NK-92 treated with Interleukin-12 subunit alpha and Interleukin-12 subunit beta, amount 100 ng/mL, for 24 hours (cell line): ENCODE results near the gene VAV2.
"Not testable (repeated sequence)": the region's sequence is repeated elsewhere in the genome, so short reads cannot be mapped to it uniquely, and the experiment has no call there.

Experiments
- DNase-seq: peaks from one replicate; lab custom pipeline; 2025; lab: John Stamatoyannopoulos, UW

The VAV2 gene

DNA sequence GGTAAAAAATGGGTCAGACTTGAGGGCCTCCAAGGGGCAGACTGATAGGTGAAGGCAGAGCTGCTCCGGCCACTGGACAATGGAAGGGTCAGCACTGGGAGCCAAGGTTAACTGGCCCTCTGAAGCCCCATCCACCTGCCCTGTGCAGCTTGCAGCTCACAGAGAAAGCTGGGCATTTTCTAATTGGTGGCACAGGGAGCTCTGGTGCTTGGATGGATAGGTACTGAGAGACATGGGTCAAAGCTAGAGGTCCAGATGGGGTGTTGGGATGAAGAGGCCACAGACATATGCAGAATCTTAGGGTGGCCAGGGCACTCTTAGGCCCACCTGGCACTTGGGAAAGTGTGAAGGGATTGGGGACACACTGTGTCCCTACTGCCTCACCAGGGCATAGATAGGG, 224.5 kb downstream of the VAV2 start:
- no peak for DNase-seq

DNA sequence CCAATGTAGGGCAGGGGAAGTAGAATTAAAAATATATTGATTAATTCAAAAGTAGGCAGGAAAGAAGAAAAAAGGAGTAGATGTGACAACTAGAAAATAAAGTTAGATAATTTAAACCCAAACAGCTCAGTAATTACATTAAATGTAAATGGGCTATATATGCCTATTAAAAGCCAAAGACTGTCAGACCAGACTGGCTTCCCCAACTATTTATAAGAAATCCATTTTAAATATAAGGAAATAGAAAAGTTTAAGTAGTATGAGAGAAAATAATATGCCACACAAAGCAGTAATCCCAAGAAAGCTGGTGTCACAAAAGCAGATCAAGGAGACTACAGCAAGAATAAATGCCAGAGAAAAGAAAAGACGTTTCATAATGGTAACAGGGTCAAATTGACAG, 225.1 kb downstream of the VAV2 start:
- DNase-seq: no peak

DNA sequence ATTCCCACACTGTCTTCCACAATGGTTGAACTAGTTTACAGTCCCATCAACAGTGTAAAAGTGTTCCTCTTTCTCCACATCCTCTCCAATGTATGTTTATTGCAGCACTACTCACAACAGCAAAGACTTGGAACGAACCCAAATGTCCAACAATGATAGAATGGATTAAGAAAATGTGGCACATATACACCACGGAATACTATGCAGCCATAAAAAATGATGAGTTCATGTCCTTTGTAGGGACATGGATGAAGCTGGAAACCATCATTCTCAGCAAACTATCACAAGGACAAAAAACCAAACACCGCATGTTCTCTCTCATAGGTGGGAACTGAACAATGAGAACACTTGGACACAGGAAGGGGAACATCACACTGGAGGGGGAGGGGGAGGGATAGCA, 225.9 kb downstream of the VAV2 start:
- not testable (repeated sequence) for DNase-seq

DNA sequence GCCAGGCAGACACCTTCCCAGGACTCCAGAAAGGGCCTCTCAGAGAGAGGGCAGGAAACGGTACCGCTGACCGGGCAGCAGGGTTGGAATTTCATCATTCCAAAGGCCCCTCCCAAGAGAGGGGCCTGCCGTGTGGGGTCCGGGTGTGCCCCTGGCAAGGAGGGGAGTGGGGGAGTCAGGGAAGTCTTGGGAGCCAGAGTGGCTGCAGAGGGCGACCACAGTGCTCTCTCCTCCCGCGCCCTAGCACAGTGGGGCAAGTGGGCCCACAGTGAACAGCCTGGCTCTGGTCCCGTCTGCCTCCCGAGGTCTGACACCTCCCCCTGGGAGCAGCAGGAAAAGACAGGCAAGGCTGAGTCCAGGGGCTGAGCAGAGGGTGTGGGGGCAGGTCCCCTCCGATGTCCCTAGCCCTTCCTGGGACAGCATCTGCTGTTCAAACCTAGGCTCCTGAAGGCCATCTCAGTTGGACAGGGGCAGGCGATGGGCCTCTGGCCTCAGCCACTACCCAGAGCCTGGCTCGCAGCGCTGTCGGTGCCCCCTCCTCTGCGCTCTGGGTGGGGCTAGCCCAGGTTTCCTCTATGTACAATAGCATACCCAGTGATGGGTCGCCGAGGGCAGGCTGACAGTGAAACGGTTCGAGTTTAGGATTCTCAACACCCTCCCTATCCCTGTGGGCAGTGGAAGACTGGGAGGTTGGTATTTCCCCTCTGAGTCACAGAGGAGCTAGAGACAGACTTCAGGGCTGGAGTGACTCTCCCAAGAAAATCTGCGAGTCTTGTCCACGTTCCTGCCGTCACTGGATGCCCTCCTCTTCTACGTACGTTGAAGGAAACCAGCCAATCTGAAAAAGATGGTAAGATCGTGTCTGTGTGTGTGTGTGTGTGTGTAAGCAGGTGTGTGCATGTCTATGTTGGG, 228.6 kb downstream of the VAV2 start:
- no peak for DNase-seq

DNA sequence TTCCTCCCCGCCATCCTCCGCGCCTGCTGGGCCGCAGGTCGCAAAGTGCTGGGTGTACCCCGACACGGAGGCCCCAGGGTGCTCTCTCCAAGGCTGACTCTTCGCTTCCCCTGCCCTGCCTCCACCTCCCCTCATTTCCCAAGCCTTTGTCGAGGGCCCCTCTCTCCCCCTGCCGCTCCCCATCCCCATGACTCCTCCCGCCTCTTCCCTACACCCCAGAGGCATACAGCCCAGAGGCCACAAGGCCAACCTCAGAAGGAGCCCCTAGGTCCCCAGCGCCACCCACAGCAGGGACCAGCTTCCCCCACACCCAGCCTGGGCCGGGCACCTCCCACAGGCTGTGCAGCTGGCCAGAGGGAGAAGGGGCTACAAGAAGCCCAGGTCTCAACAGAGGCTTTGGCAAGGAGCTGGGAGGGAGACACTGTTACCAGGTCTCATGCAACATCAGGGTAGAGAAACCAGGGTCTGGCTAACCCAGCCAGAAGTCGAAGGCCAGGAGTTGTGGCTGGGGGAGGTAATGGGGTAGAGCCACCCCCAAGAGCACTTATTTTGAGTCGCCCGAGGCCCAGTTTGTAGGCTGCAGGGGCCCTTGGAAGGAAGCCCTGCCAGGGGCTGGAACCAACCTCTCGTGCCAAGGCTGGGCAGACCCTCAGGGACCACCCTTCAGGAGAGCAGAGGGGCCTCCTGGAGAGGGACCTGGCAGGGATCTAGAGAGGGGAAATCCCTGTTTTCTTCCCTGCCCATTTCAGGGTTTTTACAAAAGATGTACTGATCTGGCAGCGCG, 229.4 kb downstream of the VAV2 start:
- DNase-seq: no peak

DNA sequence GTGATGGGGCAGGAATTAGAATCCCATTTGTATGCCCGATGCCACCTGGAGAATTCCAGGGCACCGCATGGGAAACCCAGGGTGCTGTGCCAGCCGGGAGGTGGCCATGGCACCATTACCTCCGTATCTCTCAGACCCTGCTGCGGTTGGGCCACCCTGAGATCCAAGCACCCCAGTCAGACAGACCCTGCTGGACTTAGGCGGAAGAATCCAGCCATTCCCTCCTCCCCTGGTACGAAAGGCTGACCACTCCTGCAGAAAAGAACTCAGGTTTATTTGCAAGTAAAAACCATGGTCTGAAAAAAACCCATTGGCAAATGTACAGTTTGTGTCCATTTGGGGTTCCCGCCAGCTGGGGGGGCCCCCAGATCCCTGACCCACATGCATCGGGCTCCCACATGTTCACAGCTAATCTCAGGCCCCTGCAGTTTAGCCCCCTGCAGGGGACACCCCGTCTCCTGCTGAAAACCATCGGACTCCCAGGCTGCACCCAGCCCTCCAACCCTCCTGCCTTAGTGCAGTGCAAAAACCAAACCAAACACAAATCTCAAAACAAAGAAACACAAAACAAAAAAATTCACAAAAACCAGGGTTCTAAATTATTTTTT, 230.4 kb downstream of the VAV2 start:
- no peak for DNase-seq

DNA sequence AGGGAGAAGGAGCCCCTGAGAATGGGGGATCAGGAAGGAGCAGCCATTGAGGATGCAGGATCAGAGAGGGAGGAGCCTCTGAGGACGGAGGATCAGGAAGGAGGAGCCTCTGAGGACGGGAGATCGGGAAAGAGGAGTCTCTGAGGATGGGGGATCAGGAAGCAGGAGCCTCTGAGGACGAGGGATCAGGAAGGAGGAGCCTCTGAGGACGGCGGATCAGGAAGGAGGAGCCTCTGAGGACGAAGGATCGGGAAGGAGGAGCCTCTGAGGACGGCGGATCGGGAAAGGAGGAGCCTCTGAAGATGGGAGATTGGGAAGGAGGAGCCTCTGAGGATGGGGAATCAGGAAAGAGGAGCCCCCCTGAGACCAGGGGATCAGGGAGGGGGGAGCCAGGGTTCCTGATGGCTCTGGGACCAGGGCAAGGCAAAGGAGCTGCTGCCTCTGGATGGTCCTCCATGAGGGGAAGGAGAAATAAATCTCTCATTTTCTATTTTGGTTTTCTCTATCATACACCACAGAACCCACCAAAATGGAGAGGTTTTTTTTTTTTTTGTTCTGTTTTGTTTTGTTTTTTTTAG, 231.3 kb downstream of the VAV2 start:
- DNase-seq: no peak

DNA sequence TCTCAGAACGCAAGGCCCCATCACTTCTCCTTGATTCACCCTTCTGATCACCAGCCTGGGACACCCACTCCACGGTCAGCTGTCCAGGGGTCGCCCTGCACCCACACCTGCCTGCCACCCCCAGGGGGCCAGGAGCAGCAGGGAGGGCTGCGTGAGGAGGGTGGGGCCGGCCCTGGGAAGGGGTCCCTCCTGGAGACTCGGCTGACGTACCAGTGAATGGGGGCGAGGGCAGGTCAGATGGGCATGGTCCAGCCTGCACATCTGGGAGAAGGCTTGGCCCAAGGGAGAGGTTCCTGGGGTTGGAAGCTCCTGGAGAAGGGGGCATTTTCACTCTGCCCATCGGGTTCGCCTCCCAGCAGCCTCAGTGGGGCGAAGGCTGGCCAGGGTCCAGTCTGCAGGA, 232.2 kb downstream of the VAV2 start:
- DNase-seq: no peak

DNA sequence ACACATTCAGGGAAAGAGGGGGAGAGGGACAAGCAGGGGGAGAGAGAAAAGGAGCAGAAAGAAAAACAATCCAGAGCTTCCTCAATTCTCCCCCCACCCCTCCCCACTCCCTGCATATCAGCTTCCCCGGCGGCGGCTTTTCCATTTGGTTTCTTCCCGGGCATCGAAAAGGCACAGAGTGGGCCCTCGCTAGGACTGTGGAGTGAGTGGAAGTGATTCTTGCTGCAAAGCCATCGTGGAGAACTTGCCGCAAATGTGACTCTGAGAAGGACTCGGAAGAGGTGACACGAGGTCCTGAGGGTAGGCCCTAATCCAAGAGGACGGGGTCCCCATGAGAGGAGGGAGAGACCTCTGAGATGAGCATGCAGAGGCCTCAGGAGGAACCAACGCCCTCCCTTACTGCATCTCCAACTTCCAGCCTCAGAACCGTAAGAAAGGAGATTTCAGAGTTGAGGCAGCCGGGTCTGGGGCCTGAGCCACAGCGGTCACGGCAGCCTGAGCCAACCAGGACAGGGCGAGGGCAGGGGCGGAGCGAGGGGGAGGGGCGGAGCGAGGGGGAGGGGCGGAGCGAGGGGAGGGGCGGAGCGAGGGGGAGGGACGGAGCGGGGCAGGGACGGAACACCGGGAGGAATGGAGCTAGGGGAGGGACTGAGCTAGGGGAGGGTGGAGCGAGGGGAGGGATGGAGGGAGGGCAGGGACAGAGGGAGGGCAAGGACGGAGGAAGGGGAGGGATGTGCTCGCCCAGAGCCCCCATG, 232.8 kb downstream of the VAV2 start:
- no peak for DNase-seq

DNA sequence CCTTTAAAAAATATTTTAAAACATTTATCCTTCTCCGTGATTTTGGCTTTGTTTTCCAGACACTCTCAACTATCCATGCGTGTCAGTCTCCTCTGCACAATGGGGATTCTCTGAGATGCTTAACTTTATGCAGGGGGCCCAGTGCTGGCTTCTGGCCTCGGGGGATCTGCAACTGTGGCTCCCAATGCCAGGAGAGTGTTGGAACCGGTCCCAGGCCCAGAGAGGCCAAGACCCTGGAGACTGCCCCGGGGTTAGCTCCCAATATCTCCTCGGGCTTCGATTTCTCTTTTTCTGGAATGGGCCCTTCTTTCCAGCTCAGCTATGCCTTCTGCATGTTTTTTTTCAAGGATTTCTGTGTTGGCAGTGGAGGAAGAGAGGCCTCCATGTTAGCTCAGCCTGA, 233.9 kb downstream of the VAV2 start:
- no peak for DNase-seq

DNA sequence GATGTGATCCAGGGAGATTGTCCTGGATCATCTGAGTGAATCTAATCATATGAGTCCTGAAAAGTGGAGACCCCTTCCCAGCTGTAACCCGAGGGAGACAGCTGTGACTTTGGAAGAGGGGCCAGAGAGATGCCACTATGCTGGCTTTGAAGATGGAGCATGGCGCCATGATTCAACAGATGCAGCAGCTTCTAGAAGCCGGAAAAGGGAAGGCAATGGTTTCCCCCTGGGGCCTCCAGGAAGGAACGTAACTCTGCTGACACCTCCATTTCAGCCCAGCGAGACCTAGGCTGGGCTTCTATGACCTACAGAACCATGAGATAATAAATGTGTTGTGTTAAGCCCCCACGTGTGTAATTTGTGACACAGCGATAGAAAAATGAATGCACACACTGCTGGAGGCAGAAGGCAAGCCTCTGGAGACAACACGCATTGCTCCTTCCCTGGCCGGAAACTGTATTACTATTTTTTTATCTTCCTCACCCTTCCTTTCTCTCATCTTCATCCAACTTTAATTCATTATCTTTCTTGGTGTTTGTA, 237.4 kb downstream of the VAV2 start:
- DNase-seq: no peak

DNA sequence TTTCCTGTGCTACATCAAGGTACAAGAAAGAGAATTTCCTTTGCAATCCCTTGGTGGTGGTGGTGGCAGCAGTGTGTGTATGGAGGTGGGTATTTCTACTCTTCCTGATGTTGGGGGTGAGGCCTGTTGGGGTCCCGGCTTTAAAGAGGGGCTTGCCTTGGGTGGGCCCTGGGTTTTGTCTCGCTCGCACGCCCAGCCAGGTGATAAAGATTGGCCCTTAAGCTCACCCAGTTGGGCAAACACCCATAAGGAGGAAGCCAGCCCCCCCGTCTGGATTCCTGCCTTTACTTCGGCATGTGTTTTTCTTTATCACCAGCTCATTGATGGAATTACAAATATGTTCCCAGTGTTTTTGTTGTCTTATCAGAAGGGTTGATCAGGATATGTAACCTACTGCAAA, 237.9 kb downstream of the VAV2 start:
- DNase-seq: no peak

DNA sequence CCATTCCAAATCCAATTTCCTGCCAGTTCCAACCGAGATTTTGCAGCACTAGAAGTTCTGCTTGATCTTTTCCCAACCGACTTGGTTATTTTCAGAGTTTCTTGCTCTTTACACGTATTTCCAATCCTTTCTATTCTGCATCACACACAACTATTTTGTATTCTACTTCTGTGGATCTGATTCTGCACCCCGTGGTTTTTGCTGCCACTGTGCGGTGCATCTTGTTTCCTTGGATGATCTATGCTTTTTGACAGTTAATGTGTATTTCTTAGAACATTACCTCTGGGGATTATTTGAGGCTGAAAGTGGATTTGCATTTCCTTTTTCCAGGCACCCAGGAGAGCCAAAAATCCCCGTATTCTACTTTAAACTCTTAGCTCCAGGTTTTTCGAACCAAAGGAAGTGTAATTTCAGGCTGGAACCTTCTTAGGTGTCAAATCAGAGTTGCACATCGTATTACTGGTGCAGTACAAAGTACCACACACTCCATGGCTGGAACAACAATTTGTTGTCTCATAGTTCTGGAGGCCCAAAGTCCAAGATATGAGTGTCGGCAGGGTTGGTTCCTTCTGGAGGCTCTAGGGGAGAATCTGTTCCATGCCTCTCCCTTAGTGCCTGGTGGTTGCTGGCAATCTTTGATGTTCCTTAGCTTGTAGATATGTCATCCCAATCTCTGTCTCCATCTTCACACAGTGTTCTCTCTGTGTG, 239.2 kb downstream of the VAV2 start:
- no peak for DNase-seq

DNA sequence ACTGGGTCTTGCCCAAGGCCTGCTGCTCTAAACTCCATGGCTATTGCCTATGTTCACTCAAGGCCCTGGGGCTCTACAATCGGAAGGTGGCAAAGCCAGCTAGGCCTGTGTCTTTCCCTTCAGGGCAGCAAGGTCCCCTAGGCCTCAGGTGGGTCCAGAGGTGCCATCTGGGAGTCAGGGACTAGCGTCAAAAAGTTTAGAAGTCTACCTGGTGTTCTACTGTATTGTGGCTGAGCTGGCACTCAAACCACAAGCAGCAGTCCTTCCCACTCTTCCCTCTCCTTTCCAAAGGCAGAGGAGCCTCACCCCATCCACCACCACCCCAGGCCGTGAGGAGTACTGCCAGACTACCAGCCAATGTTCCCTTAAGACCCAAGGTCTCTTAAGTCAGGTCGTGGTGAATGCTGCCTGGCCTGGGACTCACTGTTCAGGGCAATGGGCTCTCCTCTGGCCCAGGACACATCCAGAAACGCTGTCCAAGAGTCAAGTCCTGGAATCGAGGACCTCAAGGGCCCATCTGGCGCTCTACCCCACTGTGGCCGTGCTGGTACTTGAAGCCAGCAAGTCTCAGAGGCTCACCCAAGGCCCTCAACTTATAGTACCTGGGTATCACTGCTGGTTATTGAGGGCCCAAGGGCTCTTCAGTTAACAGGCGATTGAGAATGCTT, 241.0 kb downstream of the VAV2 start:
- DNase-seq: no peak

DNA sequence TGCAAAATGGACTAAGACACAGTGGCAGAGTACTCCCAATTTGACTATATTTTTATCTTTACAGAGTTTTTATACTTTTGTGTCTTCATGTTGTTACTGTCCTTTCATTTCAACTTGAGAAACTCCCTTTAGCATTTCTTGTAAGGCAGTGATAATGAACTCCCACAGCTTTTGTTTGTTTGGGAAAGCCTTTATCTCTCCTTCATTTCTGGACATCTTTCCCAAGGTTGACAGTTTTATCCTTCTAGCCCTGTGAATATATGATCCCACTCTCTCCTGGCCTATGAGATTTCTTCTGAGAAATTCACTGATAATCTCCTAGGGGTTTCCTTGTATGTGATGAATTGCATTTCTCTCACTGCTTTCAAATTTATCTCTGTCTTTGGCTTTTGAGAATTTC, 244.8 kb downstream of the VAV2 start:
- no peak for DNase-seq

DNA sequence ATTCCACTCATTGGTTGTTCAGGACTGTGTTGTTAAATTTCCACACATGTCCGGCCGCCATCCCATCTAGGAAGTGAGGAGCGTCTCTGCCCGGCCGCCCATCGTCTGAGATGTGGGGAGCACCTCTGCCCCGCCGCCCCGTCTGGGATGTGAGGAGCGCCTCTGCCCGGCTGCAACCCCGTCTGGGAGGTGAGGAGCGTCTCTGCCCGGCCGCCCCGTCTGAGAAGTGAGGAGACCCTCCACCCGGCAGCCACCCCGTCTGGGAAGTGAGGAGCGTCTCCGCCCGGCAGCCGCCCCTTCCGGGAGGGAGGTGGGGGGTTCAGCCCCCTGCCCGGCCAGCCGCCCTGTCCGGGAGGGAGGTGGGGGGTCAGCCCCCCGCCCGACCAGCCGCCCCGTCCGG, 247.6 kb downstream of the VAV2 start:
- not testable (repeated sequence) for DNase-seq

DNA sequence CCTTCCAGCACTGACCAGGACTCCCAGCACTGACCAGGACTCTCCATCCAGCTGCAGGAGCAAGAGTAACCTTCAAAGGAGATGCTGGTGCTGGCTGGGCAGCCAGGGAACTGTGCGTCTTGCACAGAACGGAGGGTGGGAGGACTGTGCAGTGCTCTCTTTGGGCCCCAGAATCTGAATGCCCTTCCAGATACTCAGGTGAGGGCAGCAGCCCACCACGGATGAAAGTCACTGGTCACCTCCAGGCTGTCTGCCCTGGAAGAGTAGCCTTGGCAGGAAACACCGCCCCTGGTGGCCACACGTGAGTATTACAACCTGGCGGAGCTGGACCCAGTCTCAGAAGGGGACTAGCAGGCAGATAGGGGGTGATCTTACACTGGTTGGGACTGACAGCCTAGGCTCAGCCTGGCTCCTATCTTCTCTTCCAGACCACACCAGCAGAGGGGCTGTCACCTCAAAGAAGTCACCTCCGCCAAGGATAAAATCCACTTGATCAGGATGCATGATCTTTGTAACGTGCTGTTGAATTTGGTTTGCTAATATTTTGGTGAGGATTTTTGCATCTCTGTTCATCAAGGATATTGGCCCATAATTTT, 249.2 kb downstream of the VAV2 start:
- peak; percentile 41 for DNase-seq

DNA sequence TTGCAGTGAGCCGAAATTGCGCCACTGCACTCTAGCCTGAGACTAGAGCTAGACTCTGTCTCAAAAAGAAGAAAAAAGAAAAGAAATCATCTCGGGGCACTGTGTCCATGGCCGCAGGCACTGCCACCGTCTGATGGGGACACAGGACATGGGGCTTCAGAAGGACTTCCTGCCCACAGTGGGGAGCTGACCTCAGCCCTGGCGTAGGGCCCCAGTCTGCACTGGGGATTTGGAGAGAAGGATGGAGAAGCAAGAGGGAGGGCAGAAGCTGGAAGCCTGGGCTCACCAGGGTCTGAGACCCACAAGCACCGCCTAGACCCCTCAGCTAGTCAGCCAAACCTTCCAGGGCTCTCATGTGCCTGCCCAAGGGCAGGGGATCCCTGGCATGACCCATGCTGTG, 249.9 kb downstream of the VAV2 start:
- DNase-seq: no peak

DNA sequence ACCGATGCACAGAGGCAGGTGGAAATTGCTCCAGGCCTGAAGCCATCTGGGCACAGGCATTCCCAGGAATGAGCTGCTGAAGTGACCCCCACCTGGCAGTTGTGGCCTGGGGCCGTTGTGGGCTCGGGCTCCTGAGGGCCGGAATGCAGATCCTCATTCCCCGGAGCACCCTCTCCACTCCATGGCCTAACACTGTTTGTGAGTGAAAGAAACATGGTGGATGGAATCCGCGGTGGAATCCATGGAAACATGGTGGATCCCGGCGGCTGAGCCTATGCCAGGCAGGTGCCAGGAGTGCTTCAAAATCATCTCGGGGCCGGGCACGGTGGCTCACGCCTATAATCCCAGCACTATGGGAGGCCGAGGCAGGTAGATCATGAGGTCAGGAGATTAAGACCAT, 250.4 kb downstream of the VAV2 start:
- no peak for DNase-seq

DNA sequence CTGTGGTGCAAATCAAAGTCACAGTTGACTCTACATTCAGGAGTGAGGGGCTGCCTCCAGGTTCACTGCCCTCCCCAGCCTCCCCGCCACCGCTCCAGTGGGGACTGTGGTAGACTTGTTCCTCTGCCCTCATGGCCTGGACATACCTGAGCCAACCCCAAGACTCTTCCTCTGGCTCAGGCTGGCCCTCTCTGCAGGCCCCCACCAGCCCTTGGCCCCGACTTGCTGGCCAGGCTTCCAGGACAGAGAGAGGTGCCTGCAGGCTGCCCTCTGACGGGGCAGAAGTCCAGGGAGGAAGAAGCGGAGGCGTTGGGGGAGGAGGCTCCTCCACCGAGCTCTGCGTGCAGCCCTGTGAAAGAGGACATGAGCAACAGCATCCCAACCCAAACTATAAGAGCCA, 251.2 kb downstream of the VAV2 start:
- no peak for DNase-seq
